Left colon (tissue), 2 donors: ENCODE data around the gene SLC12A5. TPM values are rescaled to one million over a fixed set of nuclear protein-coding genes. Genes with fewer than 3 reads are reported as not detected.
"Not testable (repeated sequence)": the region's sequence is repeated elsewhere in the genome, so short reads cannot be mapped to it uniquely, and the experiment has no call there.

ENCODE experiments used
- ATAC-seq: fragments of 200-7000 bp; cut with Tn5 transposase; one replicate; pipeline ENCODE4 v1.9.1; 2020; ENCODE audit warnings: mild to moderate bottlenecking, moderate library complexity
- DNase-seq, 2 donors: peaks; one replicate each; pipeline ENCODE4 v3.0.0-alpha.2; 2020
- intact Hi-C, 2 donors: fragments of 100-400 bp; cut with DNase I in 1 of 2; cut with micrococcal nuclease in 1 of 2; formaldehyde crosslinking; loops; one replicate each; pipeline versions ENCODE4 v1.11.2 to v1.14.0; 2022; cut with DNase I, micrococcal nuclease
- long read RNA-seq: library from polyadenylated mRNA; unstranded; transcript quantifications from one replicate; pipeline ENCODE4 v2.0.0, GENCODE V29; 2021
- total RNA-seq, 2 donors: library from RNA; stranded (reverse); fragmentation: NEBNext Ultra II Directional; extraction: Animal tissue kit (Norgen Biotek cat#: 25700); gene quantifications; one replicate each; pipeline ENCODE4 v1.2.1, GENCODE V29; 2021
- donor health status: DM: no; HTN: no; CAD: no.
- donor health status: DM: yes; HTN: yes; CAD: no.

Gene SLC12A5
- 1 to 10 TPM in 1 of 2 donors, not detected in 1; 1.6 TPM for total RNA-seq
- long read RNA-seq: 0 reads

DNA sequence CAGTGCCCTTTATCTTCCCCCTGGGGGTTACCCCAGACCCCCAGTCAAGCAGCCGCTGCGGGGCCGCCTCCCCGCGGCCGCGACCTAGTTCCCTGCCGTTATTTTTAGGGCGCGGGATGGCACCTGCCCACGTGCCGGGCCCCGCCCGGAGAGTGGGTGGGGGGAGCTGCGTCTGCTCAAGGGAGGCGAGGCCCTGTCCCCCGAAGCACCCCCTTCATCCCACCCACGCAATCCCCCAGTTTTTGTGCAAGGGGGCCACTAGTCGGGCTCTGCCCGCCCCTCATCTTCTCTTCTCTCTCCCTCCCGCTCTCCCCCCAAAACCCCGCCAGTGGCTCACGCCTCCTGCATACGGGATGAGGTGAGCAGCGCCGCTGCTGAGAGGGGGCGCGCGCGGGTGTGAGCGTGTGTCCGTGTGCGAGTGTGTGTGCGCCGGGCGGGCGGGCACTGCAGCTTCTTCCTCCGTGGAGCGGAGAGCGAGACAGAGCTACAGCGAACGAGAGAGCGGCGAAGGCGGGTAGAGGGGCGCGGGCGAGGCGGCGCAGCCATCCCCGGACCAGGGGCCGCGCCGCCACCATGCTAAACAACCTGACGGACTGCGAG, at the start of gene SLC12A5:
TSS of gene SLC12A5 (plus strand) at position 444 of the 600 bp plus-strand sequence. CDS start at position 574, 130 bp downstream.
- intact Hi-C loops: loop anchor here in 1 of 2 donors (10.0 kb wide), 1 partner anchor 76 kb away; no protein-coding TSS in a partner anchor
- ATAC-seq: no peak

DNA sequence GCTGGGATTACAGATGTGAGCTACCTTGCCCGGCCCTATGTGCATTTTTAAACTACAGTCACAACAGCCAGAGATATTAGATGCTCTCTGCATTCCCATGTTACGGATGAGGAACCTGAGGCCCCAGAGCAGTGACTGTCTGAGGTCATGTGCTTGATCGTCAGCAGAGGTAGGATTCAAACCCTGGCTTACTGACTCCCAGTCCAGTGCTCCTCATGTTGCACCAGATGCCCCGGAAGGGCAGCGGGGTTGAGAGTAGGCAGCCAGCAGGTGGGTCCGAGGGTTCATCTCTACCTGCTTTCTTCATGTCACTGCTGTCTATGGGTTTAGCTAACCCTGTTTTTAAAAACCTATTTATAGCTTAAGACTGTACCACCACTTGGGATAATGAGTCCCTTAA, 47.8 kb upstream of the SLC12A5 start:
- ATAC-seq: no peak
- DNase-seq: no peak
- intact Hi-C loops: no loop called here

More for the DNA sequence above, at the start of gene SLC12A5:
- no peak for DNase-seq

- intact Hi-C loops: no loop called here
- no peak for ATAC-seq
- DNase-seq: no peak
Measured at GRCh38 chr20:45983279-45983743, 45.7 kb upstream of the SLC12A5 start.

DNA sequence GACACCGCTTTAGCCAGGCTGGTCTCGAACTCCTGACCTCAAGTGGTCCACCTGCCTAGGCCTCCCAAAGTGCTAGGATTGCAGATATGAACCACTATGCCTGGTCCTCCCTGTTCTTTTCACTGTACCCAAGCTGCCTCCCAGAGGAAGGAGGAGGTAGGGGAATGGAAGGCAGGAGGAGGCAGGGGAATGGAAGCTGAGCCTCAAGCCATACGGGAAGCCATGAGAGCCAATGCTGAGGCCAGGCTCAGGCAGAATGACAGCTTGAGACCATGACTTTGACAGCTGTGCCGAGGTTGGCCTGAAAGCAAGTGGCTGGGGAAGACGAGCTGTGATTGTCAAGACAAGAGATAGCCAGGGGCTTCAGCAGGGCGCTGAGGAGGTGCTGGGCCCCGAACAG, 43.4 kb upstream of the SLC12A5 start:
- ATAC-seq (no peak), DNase-seq (no peak)
- intact Hi-C loops: no loop called here

- intact Hi-C loops: no loop called here
- ATAC-seq (peak; percentile 80), DNase-seq (peak in 1 of 2 donors; percentile 84)
Measured at GRCh38 chr20:45987108-45987780, 41.8 kb upstream of the SLC12A5 start.

GRCh38 chr20:45988830-45989229, 40.2 kb upstream of the SLC12A5 start:
- intact Hi-C loops, ATAC-seq, DNase-seq: not testable (repeated sequence)

GRCh38 chr20:45991616-45992015, 37.4 kb upstream of the SLC12A5 start:
- DNase-seq (no peak), ATAC-seq (no peak)
- intact Hi-C loops: no loop called here

- intact Hi-C loops: no loop called here
- ATAC-seq (peak; percentile 99), DNase-seq (peak in 1 of 2 donors; percentile 28)
Measured at GRCh38 chr20:45993197-45993951, 35.6 kb upstream of the SLC12A5 start.

DNA sequence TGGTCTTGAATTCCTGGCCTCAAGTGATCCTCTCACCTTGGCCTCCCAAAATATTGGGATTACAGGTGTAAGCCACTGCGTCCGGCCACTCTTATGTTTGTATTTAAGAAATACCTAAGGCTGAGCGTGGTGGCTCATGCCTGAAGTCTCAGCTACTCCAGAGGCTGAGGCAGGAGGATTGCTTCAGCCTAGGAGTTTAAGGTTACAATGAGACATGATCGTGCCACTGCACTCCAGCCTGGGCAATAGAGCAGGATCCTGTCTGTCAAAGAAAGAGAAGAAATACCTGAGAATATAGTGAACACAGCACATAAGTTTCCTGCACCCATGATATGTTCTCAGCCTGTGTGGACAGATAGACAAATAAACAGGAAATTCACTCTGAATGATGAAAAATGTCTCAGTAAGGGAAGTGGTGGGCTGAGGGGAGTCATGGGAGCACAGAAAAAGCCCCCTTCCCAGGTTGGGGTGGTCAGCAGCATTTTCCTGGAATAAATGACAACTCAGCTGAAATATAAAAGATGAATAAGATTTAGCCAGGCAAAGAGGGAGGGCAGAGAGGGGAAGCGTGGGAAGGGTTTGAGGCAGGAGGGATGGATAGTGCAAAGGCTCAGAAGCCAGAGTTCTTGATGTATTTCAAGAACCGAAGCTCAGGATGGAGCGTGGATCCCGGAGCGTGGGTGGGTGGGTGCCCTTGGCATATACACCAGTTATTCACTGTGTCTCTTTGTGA, 34.1 kb upstream of the SLC12A5 start:
- DNase-seq: no peak
- no peak for ATAC-seq
- intact Hi-C loops: no loop called here

DNA sequence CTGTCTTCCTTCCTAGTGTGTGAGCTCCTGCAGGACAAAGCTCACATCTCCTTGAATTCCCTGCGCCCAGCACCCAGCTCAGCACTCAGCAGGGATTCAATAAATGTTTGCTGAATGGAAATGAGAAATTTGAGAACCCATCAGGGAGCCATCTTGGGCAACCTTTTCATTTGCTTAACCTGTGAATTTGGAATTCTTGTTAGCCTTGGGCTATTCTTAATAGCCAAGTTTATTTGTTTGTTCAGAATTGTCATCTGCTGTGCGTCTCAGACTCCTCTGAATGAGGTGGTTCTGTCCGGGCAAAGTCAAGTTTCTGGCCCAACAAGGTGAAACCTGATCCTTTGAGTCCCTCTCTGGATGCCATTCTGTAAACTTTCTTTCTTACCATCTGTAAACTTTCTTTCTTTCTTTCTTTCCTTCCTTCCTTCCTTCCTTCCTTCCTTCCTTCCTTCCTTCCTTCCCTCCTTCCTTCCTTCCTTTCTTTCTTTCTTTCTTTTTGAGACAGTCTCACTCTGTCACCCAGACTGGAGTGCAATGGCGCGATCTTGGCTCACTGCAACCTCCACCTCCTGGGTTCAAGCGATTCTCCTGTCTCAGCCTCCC, 33.4 kb upstream of the SLC12A5 start:
- ATAC-seq, DNase-seq, intact Hi-C loops: not testable (repeated sequence)

DNA sequence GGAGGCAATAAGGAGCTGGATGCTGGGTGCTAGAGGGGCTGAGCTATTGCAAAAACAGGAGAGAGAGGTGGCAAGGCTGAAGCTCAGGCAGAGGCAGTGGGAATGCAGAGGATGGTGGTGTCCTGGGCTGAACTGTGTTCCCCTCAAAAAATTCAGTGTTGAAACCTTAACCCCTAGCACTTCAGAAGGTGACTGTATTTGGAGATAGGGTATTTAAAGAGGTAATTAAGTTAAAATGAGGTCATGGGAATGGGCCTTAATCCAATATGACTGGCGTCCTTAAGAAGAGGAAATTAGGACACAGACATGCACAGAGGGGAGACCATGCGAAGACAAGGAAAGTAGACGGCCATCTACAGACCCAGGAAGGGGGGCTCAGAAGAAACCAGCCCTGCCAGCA, 31.8 kb upstream of the SLC12A5 start:
- DNase-seq (no peak), ATAC-seq (no peak)
- intact Hi-C loops: no loop called here

DNA sequence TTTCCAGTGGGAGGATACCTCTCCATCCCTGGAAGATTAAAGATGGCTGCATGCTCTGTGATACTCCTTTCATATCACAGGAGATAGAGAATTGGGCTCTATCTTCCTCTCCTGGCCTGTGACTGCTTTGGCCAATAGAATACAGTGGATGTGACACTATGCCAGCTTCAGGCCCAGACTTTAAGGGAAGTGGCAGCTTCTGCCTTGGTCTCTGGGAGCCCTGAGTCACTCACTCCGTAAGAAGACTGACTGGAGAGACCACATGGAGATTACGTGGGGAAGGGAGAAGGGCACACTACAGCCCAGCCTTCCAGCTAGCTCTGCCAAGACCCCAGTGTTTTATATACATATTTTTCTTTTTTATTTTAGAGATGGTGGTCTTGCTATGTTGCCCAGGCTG, 30.7 kb upstream of the SLC12A5 start:
- no peak for DNase-seq
- no peak for ATAC-seq
- intact Hi-C loops: no loop called here

DNA sequence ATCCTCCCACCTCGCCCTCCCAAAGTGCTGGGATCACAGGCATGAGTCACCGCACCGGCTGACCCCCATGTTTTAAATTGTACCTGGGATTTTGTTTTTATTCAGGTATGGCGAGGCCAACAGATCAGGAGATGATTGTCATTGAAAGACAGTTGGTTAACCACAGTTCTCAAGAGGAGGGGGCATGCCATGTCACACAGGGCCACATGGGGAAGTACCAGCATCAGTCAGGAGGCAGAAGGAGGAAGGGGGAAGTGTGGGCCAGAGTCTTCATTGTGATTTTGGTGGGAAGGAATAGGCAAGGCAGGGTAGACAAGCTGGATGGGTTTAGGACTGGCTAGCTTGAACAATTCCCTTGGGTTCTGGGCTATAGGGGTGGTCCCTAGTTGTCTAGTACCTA, 30.3 kb upstream of the SLC12A5 start:
- intact Hi-C loops: no loop called here
- DNase-seq: no peak
- ATAC-seq: no peak

GRCh38 chr20:45999557-46000261, 29.3 kb upstream of the SLC12A5 start:
- ATAC-seq (no peak), DNase-seq (no peak)
- intact Hi-C loops: no loop called here

GRCh38 chr20:46000262-46000996, 28.6 kb upstream of the SLC12A5 start:
- ATAC-seq (no peak), DNase-seq (no peak)
- intact Hi-C loops: no loop called here

GRCh38 chr20:46001498-46001897, 27.5 kb upstream of the SLC12A5 start:
- intact Hi-C loops: no loop called here
- no peak for ATAC-seq

GRCh38 chr20:46002008-46002407, 27.0 kb upstream of the SLC12A5 start:
- intact Hi-C loops: no loop called here
- DNase-seq: no peak
- no peak for ATAC-seq

More at GRCh38 chr20:46001498-46001897, 27.5 kb upstream of the SLC12A5 start:
- DNase-seq: no peak
